Ovary (tissue), 9 donors: ENCODE results near the gene RPN2. TPM values are rescaled to one million over a fixed set of nuclear protein-coding genes. Genes with fewer than 3 reads are reported as not detected.
"Not testable (repeated sequence)": the region's sequence is repeated elsewhere in the genome, so short reads cannot be mapped to it uniquely, and the experiment has no call there.

Source experiments
- DNase-seq, 5 donors: peaks; one replicate each; pipeline ENCODE4 v3.0.0-alpha.2; 2019 to 2020
- H3K27ac ChIP-seq, 2 donors: fragments of 200-600 bp; one replicate each; pipeline versions ENCODE4 v1.5.1 to v1.8.0; 2019 to 2022
- H3K27me3 ChIP-seq: fragments of 200-600 bp; one replicate; pipeline ENCODE4 v1.8.0; 2022
- H3K36me3 ChIP-seq: fragments of 200-600 bp; sonication (generic); one replicate; pipeline ENCODE4 v1.5.1; 2019
- H3K4me1 ChIP-seq: one replicate; pipeline ENCODE4 v1.8.1; 2013; ENCODE audit warnings: mild to moderate bottlenecking, moderate library complexity; ENCODE audit not compliant: insufficient read depth
- H3K4me3 ChIP-seq: fragments of 200-600 bp; sonication (generic); one replicate; pipeline ENCODE4 v1.5.1; 2017
- H3K9me3 ChIP-seq, 2 donors: fragments of 200-600 bp in 1 of 2; sonication (generic) in 1 of 2; one replicate each; pipeline versions ENCODE4 v1.5.1 to v1.8.1; 2013 to 2019; ENCODE audit warnings: mild to moderate bottlenecking in 1 of 2, moderate library complexity in 1 of 2
- EP300 ChIP-seq: sonication (generic); formaldehyde crosslinking; IDR thresholded peaks from one replicate; pipeline ENCODE4 v1.6.1; 2017; ENCODE audit warnings: antibody characterized with exemption
- POLR2A ChIP-seq: fragments of 450-650 bp; IDR thresholded peaks from one replicate; pipeline ENCODE4 v1.6.1; 2017; ENCODE audit warnings: antibody characterized with exemption, mild to moderate bottlenecking, moderate library complexity
- WGBS, 3 donors: extraction: QIAGEN DNeasy Blood & Tissue Kit in 1 of 3; methylation state at CpG; one replicate each; pipeline versions ENCODE4 v1.1.5 to v1.1.7; 2013 to 2017; 5-methylcytosine and 5-hydroxymethylcytosine counted together
- intact Hi-C, 4 donors: fragments of 100-400 bp; cut with DNase I; formaldehyde crosslinking; loops; one replicate each; pipeline versions ENCODE4 v1.11.0 to v1.15.1; 2022 to 2023
- polyA plus RNA-seq, 2 donors: library from polyadenylated mRNA; stranded (reverse); fragments of 200-250 nt in 1 of 2; fragments of 350-450 nt in 1 of 2; fragmentation: Illumina TruSeq in 1 of 2; extraction: RNeasy Lipid Tissue Mini Kit (QIAGEN cat#74804) in 1 of 2; gene quantifications; one replicate each; pipeline ENCODE4 v1.2.3, GENCODE V29; 2013 to 2014
- total RNA-seq, 7 donors: library from RNA; depleted of rRNA in 2 of 7; stranded (reverse); fragments of >200 nt in 2 of 7; fragmentation: NEBNext Ultra II Directional in 3 of 7; extraction: Animal tissue kit (Norgen Biotek cat#: 25700) in 3 of 7; gene quantifications; one replicate each; pipeline versions ENCODE4 v1.1.0 to v1.2.4, GENCODE V29; 2016 to 2023
- TF ChIP-seq, protein P1 (sequence below), 3 donors: fragments of 450-650 bp in 2 of 3; fragments of 200-600 bp in 1 of 3; IDR thresholded peaks; one replicate each; pipeline versions ENCODE4 v1.5.1 to v1.8.0; 2016 to 2022; ENCODE audit warnings: antibody characterized with exemption in 3 of 3, mild to moderate bottlenecking in 1 of 3
- donor health status: DM: no; HTN: no; CAD: no; lungs with moderate emphysema.
- donor health status: DM: no; HTN: no; CAD: no.
- donor health status: Bipolar disorder and iron deficiency.
- donor health status: DM: yes; HTN: yes; CAD: no.
- donor health status: DM: no; HTN: no; CAD: no.
- donor health status: DM: yes; HTN: yes; CAD: no.

The RPN2 gene
- total and polyA plus RNA-seq, 9 donors = 58.3 to 213 (median 102) TPM

DNA sequence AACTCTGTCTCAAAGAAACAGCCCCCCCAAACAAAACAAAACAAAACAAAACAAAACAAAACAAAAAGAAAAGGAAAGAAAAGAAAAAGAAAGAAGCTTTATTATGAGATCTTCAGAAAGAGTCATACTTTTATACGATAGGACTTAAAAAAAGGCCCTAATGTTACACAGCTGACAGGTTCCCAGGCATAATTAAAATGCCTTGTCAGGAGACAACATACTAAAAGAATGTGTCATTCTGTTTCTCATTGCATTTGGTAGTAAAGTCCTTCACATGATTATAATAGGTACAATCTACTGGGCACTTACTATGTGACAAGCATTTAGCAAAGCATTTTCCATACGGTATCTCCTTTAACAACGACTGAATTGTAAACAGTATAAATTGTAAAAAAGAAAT is 36.4 kb upstream of the RPN2 start:
- intact Hi-C loops = no loop called here
- DNase-seq = no peak
- Histone ChIP-seq H3K9me3 (no peaks in the 10 kb centered on the region), H3K36me3 (no peaks in the 10 kb centered on the region), H3K27me3 (no peaks in the 10 kb centered on the region), H3K4me3 (no peak overlapping the region), H3K27ac (no peak overlapping the region), H3K4me1 (no peaks in the 10 kb centered on the region)
- WGBS, 3 donors = 87 to 91% (median 88%) methylated on average over 3 of the region's 3 CpGs
- TF ChIP-seq POLR2A (no peak), EP300 (no peak)
- TF ChIP-seq, protein P1, sequence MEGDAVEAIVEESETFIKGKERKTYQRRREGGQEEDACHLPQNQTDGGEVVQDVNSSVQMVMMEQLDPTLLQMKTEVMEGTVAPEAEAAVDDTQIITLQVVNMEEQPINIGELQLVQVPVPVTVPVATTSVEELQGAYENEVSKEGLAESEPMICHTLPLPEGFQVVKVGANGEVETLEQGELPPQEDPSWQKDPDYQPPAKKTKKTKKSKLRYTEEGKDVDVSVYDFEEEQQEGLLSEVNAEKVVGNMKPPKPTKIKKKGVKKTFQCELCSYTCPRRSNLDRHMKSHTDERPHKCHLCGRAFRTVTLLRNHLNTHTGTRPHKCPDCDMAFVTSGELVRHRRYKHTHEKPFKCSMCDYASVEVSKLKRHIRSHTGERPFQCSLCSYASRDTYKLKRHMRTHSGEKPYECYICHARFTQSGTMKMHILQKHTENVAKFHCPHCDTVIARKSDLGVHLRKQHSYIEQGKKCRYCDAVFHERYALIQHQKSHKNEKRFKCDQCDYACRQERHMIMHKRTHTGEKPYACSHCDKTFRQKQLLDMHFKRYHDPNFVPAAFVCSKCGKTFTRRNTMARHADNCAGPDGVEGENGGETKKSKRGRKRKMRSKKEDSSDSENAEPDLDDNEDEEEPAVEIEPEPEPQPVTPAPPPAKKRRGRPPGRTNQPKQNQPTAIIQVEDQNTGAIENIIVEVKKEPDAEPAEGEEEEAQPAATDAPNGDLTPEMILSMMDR (IDR thresholded peaks at IDR 0.05) = no peak

DNA sequence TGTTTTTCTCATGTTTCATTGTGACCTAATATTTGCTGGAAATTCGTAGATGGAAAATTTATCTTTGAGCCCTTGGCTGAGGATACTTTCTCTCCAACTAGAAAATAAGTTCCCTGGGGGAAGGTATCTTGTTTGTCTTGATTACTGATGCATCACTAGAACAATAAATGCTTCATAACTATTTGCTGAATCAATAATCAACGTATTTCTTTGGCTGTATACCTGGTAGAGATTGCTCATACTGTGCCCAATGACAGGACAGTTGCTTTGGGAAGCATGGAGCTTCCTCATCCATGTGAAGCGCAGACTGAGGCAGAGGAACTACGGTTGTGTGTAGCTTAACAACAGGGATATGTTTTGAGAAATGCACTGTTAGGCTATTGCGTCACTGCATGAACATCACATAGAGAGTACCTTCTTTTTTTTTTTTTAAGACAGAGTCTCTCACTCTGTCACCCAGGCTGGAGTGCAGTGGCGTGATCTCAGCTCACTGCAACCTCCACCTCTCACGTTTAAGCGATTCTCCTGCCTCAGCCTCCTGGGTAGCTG is 34.2 kb upstream of the RPN2 start:
- DNase-seq = no peak
- 94 to 96% (median 95%) methylated on average over 8 of the region's 8 CpGs for WGBS, 3 donors
- TF ChIP-seq, protein P1 (IDR thresholded peaks at IDR 0.05) = no peak
- TF ChIP-seq POLR2A (no peak), EP300 (no peak)
- intact Hi-C loops = no loop called here
- Histone ChIP-seq H3K4me1 (no peaks in the 10 kb centered on the region), H3K27me3 (no peaks in the 10 kb centered on the region), H3K9me3 (no peaks in the 10 kb centered on the region), H3K36me3 (no peaks in the 10 kb centered on the region), H3K4me3 (no peak overlapping the region), H3K27ac (no peak overlapping the region)

- Histone ChIP-seq H3K27ac (no peak overlapping the region), H3K4me1 (no peaks in the 10 kb centered on the region), H3K36me3 (no peaks in the 10 kb centered on the region), H3K4me3 (no peak overlapping the region), H3K9me3 (no peaks in the 10 kb centered on the region), H3K27me3 (no peaks in the 10 kb centered on the region)
- intact Hi-C loops = no loop called here
- no peak for DNase-seq
- WGBS, 3 donors = 90 to 94% (median 92%) methylated on average over 6 of the region's 6 CpGs
- TF ChIP-seq EP300 (no peak), POLR2A (no peak)
- TF ChIP-seq, protein P1 (IDR thresholded peaks at IDR 0.05) = no peak
These were observed 31.9 kb upstream of the RPN2 start for GRCh38 chr20:37147250-37147649.

DNA sequence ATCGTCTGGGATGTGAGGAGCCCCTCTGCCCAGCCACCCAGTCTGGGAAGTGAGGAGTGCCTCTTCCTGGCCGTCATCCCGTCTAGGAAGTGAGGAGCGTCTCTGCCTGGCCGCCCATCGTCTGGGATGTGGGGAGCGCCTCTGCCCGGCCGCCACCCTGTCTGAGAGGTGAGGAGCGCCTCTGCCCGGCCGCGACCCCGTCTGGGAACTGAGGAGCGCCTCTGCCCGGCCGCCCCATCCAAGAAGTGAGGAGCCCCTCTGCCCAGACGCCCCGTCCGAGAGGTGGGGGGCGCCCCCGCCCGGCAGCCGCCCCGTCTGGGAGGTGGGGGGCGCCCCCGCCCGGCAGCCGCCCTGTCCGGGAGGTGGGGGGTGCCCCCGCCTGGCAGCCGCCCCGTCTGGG is 28.3 kb upstream of the RPN2 start:
- H3K4me1 ChIP-seq, H3K27ac ChIP-seq, H3K9me3 ChIP-seq, DNase-seq, H3K36me3 ChIP-seq, H3K4me3 ChIP-seq, H3K27me3 ChIP-seq, intact Hi-C loops: not testable (repeated sequence)
- WGBS, 3 donors = 95 to 98% (median 97%) methylated on average over 7 to 33 of the region's 33 CpGs

DNA sequence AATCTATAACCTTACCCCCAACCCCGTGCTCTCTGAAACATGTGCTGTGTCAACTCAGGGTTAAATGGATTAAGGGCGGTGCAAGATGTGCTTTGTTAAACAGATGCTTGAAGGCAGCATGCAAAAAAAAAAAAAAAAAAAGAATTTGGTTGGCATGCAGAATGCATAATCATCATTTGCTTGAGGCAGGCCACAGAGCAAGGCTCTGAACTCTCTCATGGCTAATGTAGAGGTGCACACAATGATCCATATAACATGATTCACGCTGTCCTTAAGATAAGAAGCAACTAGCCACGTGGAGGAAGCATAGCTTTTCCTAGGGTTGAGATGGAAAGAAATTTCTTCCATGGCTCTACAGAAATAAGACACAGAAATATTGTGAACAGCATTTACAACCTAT is 27.6 kb upstream of the RPN2 start:
- DNase-seq = no peak
- intact Hi-C loops = no loop called here
- 79 to 85% (median 85%) methylated on average over 3 to 4 of the region's 4 CpGs for WGBS, 3 donors
- no peak overlapping the region for H3K27ac ChIP-seq
- no peaks in the 10 kb centered on the region for H3K4me1 ChIP-seq
- H3K4me3 ChIP-seq = no peak overlapping the region
- no peaks in the 10 kb centered on the region for H3K9me3 ChIP-seq
- H3K27me3 ChIP-seq = no peaks in the 10 kb centered on the region
- H3K36me3 ChIP-seq = no peaks in the 10 kb centered on the region
- TF ChIP-seq EP300 = no peak
